GM19455 (cell line): Measurements from ENCODE around the gene SLC4A1AP.

ENCODE experiments used
- ATAC-seq: cut with Tn5 transposase; IDR thresholded peaks from one replicate; pipeline ENCODE4 v1.9.1; 2021; ENCODE audit not compliant: unreplicated experiment

The SLC4A1AP gene

GRCh38 chr2:27720004-27720551, 56.4 kb downstream of the SLC4A1AP start:
- ATAC-seq: no peak

- no peak for ATAC-seq
Observed at GRCh38 chr2:27721335-27721734, 57.6 kb downstream of the SLC4A1AP start.

- ATAC-seq: no peak
Observed at GRCh38 chr2:27721884-27722485, 58.3 kb downstream of the SLC4A1AP start.

DNA sequence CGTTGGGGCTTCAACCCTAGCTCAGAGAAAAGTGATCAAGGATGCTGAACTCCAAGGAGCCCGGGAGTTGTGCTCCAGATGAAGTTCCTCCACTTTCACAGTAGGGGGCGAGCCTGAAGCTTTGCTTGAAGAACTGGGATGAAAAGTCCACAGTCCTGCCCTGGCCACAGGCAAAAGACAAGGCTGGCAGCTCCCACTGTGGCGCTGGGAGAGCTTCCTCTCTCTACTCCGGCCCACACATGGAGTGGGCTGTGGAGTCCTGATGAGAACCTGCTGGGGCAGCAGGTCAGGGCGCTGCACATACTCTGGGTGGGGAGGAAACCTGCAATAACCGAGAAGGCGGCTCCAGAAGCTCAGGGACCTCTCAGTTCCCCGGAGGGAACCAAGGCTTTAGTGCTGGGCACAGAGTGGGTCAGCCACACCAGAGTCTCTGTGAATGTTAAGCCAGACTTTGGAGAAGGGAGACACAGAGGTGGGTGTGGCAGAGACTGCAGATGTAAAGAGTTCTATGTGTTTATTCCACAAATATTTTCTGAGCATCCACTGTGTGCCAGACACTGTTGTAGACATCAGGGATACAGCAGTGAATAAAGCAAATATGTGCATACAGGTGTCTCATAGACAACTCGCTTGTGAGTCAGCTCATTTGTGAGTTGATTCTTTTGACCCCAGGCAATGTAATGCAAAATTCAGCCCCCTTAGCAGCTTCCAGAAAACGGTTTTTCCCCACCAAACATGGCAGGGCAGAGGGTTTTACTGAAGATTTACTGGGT, 59.9 kb downstream of the SLC4A1AP start:
- ATAC-seq: no peak

GRCh38 chr2:27724191-27724590, 60.5 kb downstream of the SLC4A1AP start:
- no peak for ATAC-seq

DNA sequence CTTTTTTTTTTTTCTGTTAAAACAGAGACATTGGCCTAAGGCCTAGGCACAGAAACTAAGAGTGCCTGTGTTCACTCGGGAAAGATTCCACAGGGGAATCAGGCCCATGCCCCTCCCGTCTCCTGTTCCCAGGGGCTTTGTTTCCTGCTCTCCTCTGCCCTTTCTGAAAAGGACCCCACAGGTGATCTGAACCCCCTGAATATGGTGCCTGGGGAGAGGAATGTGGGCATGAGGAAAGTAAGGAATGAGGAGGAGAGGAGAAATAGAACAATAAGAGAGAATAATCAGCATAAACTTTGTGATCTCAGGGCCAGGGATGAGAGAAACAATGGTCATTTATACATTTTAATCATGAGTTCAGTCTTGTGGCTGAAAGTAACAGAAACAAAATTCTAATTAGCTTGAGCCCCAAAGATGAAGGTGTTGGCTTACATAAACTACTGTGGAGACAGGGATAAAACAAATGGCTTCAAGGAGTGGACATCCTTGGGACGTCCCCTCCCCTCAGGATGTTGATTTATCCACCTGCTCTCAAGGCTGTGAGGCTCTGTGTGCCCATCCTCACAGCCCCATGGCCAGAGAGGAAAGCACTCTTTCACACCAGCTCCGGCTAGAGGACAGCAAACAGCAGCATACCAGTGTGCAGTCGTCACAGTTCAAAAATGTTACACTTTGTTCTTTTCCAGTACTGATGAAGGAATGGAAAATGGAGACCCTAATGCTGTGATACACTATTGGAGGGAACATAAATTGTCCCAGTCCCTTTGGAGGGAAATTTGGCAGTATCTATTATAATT, 61.4 kb downstream of the SLC4A1AP start:
- ATAC-seq: no peak

GRCh38 chr2:27727257-27727656, 63.6 kb downstream of the SLC4A1AP start:
- ATAC-seq: no peak

GRCh38 chr2:27728081-27728858, 64.6 kb downstream of the SLC4A1AP start:
- ATAC-seq: no peak

- no peak for ATAC-seq
Observed at GRCh38 chr2:27729198-27729597, 65.5 kb downstream of the SLC4A1AP start.

DNA sequence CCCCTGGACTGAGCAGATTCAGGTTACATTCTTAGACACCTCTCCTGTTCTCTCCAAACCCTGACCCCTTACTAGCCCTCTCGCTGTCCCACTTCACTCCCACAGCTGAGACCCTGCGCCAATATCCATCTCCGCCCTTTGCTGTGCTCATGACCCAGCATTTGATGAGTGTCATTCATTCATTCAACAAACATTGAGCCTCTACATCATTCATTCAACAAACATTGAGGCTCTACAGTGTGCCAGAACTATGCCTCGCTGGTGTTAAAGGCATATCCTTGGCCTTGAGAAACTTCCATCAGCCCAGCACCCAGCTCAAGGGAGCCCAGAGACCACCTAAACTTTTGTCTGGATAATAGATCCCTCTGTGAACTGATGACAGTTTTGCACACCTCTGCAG, 65.9 kb downstream of the SLC4A1AP start:
- ATAC-seq: no peak

- ATAC-seq: no peak
Observed at GRCh38 chr2:27730261-27730662, 66.6 kb downstream of the SLC4A1AP start.

- ATAC-seq: no peak
Observed at GRCh38 chr2:27730980-27731691, 67.4 kb downstream of the SLC4A1AP start.

DNA sequence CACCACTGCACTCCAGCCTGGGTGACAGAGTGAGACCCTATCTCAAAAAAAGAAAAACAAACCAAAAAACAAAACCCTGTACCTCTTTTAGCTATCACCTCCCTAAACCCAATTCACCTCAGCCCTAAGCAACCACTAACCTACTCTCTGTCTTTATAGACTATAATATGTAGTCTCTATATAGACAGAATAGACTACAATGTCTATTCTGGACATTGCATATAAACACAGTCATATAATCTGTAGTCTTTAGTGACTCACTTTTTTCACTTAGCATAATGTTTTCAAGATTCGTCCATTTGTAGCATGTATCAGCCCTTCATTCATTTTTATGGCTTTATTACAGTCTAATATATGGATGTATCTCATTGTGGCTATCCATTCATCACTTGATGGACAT, 70.6 kb downstream of the SLC4A1AP start:
- no peak for ATAC-seq

GRCh38 chr2:27735263-27735904, 71.7 kb downstream of the SLC4A1AP start:
- ATAC-seq: no peak

DNA sequence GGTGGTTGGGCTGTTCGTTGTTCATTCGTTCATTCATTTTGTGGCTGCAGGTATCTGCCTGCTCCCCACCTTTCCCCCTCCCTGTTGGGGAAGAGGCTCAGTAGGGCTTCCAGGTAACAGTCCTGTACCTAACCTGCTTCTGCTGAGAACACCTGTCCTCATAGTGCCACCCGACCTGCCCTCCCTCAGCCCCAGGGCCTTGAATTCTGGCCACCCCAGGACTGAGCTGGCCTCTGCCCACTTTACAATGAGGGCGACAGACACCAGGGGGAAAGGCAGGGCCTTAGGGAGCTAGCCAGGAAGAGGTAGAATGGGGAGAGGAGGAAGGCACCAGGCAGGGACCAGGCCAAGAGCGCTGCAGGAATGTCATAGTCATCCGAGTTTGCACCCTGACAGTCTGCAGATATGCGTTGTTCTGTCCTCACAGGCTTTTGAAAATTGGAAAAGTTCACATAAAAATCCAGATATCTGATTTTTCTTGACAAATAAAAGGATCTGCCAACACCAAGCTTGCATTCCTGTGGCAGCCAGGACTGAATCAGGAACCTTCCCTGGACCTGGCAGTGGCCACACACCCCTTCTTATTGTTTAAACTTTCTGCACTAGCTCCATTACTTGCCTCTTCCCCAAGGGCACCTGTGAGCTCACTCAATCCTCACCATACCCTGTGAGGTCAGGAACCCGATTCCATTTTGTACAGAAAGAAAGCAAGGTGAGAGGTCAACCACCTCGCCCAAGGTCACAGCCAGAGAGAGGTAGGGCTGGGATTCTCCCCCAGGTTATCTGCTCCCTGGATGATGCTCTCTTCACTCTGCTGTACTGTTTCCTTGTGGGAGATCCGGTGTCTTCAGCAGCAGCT, 72.6 kb downstream of the SLC4A1AP start:
- no peak for ATAC-seq

- ATAC-seq: no peak
Observed at GRCh38 chr2:27736890-27737204, 73.2 kb downstream of the SLC4A1AP start.

GRCh38 chr2:27737676-27738348, 74.1 kb downstream of the SLC4A1AP start:
- ATAC-seq: no peak

- no peak for ATAC-seq
Observed at GRCh38 chr2:27738349-27739057, 74.8 kb downstream of the SLC4A1AP start.
